Measurements from ENCODE around the gene PGLYRP3.
A peak's percentile ranks its signal among the peaks of the same experiment; 100 is the strongest.
"Not testable (repeated sequence)": the region's sequence is repeated elsewhere in the genome, so short reads cannot be mapped to it uniquely, and the experiment has no call there.

PGLYRP3 gene

GRCh38 chr1:153348511-153349362, 36.0 kb upstream of the PGLYRP3 start, which contains the start of gene PGLYRP4:
TSS of gene PGLYRP4 (minus strand) at chr1:153348841. CDS start at chr1:153347932, 909 bp downstream.
- DNase-seq (ENCODE audit: low spot score), result no peak

DNA sequence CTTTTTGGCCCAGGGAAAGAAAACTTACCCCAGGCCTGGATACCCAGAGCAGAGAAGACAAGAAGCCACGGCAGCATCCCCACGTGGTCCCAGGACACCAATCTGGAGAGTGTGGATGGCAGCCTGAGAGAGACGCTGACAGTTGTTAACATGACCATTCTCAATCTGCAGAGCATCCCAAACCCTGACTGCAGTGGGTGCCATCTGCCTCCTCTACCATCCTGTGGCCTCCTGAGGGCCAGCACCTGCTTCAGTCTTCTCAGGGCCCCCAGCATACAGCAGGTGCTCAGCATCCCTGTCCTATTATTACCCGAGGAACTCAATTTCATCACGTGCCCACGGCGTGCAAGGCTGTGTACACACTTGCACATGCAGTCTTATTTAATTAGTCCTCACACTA, 35.1 kb upstream of the PGLYRP3 start:
- DNase-seq (ENCODE audit: low spot score), result no peak

GRCh38 chr1:153347049-153347448, 34.3 kb upstream of the PGLYRP3 start:
- not testable (repeated sequence) for DNase-seq (ENCODE audit: low spot score)

- no peak for DNase-seq (ENCODE audit: low spot score)
Measured at GRCh38 chr1:153346077-153346723, 33.4 kb upstream of the PGLYRP3 start.

DNA sequence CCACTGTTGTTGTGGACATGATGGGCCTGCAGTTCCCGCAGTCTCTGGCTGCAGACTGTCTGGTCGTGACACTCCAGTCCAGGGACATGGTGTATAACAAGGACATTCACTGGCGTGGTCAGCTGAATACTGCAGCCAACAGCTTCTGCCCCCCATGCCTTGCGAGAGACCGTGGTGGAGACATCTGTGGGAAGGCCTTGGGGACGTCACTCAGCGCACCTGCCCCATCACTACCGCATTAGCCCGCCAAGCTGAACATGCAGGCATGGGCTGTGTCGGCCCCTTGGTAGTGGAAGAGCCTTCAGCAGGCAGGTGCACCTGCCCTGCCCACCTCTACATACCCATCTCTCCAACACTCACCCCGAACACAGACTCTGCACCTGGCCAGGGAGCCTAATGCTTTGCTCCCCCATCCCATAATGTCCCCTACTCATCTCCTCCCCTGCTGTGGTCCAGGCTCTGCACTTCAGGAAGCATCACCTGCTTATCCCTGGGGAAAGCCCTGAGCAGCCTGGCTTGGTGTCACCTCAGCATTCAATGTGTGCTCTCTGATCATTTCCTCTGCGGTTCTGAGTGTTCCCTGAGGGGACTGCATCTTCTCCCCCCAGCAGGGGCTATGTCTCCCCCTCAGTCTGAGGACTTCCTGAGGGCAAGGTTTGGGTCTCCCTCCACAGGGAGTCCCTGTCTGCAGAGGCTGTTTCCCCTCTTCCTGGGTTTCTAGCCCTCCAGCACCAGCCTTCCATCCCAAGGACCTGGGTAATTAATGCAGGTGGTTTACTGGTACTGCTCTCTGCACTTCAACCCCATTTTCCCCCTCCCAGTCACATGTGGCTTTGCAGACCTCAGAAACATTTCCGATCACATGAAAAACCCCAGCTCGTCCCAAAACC, 32.7 kb upstream of the PGLYRP3 start:
- DNase-seq (ENCODE audit: low spot score), result no peak

DNA sequence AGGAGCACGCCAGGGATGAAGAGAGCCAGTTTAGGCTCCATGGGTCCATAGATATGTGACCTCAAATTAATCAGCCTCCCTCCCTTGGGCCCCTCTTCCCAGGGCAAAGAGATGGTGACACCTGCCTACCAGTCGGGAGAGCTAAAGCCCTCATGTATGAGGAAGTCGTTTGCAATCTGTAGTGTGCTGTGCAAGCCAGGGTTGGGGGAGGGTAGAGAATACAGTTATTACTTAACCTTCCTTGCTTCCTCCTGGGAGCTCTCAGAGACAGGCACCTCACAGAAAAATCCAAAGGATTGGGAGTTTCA, 31.9 kb upstream of the PGLYRP3 start:
- no peak for DNase-seq (ENCODE audit: low spot score)

- no peak for DNase-seq (ENCODE audit: low spot score)
Measured at GRCh38 chr1:153343811-153344717, 31.3 kb upstream of the PGLYRP3 start.

- DNase-seq (ENCODE audit: low spot score), result no peak
Measured at GRCh38 chr1:153343040-153343681, 30.4 kb upstream of the PGLYRP3 start.

GRCh38 chr1:153342178-153342577, 29.4 kb upstream of the PGLYRP3 start:
- no peak for DNase-seq (ENCODE audit: low spot score)

DNA sequence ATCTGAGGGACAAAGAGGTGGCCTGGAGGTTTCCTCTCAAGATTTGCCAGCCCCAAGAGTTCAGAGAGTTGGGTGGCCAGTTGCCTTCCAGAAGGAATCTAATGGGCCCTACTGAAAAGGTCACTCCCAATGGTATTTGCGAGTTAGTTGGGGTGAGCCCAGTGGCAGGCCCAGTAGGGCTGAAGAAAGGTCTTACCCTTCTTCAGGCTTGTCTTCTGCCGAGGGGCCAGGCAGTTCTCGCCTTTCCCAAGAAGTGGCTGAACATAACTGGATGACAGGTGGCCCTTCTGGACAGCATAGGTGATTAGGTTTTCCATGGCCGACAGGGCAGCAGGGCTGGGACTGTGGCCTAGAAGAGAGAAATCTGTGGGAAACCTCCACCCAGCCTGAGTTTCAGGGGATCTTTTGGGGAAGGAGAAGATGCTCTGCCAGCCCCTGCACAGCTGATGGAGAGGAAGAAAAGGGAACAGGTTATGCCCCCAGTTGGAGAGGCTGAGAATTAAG, 28.7 kb upstream of the PGLYRP3 start:
- DNase-seq (ENCODE audit: low spot score), result no peak

DNA sequence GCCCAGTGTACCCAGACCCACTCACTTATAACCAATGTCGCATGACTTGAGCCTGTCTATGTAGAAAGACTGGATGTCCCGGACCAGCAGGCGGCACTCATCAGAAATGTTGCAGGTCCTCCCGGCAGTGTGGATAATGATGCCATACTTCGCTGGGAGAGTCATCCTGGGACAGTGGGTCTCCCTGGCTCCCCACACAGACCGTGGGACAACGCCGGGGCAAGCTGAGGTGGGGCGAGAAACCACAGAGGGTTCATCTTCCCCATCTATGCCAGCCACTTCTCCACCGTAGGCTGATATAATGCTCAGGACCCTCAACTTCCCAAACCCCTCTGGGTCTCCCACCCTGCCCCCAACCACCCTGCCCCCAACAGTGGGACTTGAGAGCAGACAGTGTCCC, 27.6 kb upstream of the PGLYRP3 start:
- no peak for DNase-seq (ENCODE audit: low spot score)

DNA sequence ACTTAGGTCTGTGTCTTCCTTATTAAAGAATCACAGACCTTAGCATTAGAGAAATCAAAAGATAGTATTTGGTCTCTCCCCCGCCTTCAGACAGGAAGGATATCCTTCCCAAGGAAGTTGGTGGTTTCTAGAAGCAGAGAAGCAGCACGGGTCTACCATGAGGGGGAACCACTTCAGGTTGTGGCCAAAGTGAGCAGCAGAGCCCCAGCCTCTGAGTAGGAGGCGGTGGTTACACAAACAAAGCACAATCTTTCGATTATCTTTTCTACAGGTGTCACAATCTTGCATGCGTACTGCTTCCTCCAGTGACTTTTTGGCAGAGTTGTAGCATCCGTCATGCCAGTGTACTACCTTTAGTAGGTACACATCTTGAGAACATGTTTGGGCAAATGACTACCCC, 27.1 kb upstream of the PGLYRP3 start:
- DNase-seq (ENCODE audit: low spot score), result no peak

- DNase-seq (ENCODE audit: low spot score), result no peak
Measured at GRCh38 chr1:153337980-153338853, 25.5 kb upstream of the PGLYRP3 start.

DNA sequence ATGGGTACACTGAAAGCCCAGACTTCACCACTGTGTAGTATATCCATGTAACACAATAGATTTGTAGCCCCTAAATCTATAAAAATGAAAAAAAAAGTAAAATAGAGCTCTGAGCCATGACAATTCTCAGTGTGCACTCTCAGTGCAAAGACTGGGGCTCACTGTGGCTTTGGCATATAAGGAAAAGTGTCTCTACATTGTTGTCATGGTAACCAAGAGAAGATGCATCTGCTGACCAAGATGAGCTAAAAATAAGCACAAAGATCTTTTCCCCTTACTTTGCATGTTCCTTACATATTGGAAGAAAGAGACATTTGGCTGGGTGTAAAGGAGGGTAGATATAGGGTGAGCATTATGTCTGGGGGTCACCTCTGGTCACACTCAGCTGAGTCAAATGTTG, 23.9 kb upstream of the PGLYRP3 start:
- no peak for DNase-seq (ENCODE audit: low spot score)

GRCh38 chr1:153333902-153334301, 21.1 kb upstream of the PGLYRP3 start:
- DNase-seq (ENCODE audit: low spot score), result no peak

DNA sequence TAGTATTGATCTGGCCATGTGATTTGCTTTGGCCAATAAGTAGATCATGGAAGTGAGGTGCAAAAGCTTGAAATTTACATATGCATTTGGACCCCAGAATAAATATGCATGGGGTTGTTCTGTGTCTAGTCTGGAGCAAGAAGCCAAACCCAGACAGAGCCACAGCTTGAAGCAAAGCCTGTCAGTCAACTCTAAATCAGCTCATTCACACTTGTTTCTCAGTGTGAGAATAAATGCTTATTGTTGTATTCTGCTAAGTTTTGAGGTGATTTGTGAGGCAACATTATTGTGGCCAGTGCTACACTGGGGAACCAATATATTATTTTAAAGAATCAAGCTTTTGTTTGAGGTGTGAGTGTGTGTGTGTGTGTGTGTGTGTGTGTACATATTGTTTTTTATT, 12.2 kb upstream of the PGLYRP3 start:
- DNase-seq (ENCODE audit: low spot score), result peak; percentile 13

DNA sequence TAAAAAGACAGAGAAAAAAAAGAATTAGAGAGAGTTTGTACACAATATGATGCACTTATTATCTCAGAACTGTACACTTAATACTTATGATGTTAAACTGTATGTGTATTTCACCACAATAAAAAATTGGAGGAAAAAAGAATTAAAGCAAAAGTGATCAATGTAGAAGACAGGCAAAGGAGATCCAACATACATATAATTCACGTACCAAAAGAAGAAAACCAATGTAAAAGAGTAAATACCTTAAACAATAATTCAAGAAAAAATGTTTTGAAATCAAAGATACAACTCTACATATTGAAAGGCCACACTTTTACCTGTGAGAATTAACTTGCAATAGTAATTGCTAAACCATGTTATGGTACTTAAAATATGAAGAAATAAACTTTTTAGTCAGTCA, 9.8 kb upstream of the PGLYRP3 start:
- DNase-seq (ENCODE audit: low spot score), result no peak

- not testable (repeated sequence) for DNase-seq (ENCODE audit: low spot score)
Measured at GRCh38 chr1:153318145-153318544, 5.4 kb upstream of the PGLYRP3 start.

DNA sequence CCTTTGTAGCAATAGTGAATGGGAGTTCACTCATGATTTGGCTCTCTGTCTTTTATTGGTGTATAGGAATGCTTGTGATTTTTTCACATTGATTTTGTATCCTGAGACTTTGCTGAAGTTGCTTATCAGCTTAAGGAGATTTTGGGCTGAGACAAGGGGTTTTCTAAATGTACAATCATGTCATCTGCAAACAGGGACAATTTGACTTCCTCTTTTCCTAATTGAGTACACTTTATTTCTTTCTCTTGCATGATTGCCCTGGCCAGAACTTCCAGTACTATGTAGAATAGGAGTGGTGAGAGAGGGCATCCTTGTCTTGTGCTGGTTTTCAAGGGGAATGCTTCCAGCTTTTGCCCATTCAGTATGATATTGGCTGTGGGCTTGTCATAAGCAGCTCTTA, 3.3 kb upstream of the PGLYRP3 start:
- DNase-seq (ENCODE audit: low spot score), result not testable (repeated sequence)

- DNase-seq (ENCODE audit: low spot score), result not testable (repeated sequence)
Measured at GRCh38 chr1:153314388-153314787, 1.6 kb upstream of the PGLYRP3 start.

All from putamen (tissue), 1 donor.